Stimulated activated CD4-positive, alpha-beta T cell treated with anti-CD3 and anti-CD28 coated beads, Interleukin-4, amount 100 ng/mL, for 48 hours (primary cell): ENCODE data around the gene MPDU1.

ENCODE experiments used
- DNase-seq, 2 donors: peaks; one replicate each; pipeline ENCODE4 v3.0.0-alpha.2; 2020; ENCODE audit warnings: low read depth in 2 of 2

Gene MPDU1

GRCh38 chr17:7583253-7584109, at the start of gene MPDU1:
MPDU1 (plus strand) TSS chr17:7583852; CDS start chr17:7583863, 11 bp downstream.
- DNase-seq = peak; percentile 92 to 93

DNA sequence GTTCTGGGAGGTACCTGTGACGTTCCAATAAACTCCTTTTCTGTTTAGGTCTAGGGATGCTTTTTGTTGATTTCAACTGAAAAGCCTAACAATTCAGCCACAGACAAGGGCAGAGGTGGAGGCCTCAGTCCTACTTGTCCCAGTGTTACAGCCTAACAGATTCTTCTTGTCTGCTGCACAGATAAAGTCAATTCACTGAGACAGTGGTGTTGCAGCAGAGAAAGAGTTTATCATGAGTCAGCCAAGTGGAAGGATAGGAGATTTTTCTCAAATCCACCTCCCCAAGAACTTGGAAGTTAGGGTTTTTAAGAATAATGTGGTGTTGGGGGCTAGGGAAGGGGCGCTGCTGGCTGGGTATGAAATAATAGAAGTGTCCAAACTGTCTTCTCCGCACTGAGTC, 45.6 kb upstream of the MPDU1 start:
- DNase-seq = no peak

DNA sequence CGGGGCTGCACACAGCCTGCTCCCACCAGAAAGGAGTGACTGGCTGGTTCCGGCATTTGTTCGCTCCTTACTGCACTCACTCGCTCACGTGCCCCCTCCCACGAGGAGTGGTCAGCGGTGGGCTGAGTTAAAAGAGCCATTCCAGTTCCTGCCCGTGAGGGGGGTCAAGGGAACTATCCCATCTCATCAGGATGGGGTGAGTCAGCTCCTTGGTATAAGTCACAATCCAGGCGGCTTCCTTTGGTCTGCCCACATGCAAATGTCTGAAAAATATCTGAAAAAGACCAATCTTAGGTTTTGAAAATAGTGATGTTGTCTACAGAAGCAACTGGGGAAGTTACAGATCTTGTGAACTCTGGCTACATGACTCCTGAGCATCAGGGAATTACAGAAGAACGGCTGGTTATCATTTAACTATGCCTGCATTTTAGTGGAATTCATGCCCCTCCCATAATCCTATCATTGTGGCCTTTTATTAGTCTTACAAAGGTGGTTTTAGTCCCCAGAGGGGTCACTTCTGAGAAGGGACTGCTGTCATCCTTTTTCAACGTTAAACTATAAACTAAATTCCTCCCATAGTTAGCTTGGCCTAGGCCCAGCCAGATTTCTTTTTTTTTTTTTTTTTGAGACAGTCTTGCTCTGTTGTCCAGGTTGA, 44.6 kb upstream of the MPDU1 start:
- no peak for DNase-seq

- DNase-seq = no peak
These were observed 42.5 kb upstream of the MPDU1 start for GRCh38 chr17:7541074-7541621.

DNA sequence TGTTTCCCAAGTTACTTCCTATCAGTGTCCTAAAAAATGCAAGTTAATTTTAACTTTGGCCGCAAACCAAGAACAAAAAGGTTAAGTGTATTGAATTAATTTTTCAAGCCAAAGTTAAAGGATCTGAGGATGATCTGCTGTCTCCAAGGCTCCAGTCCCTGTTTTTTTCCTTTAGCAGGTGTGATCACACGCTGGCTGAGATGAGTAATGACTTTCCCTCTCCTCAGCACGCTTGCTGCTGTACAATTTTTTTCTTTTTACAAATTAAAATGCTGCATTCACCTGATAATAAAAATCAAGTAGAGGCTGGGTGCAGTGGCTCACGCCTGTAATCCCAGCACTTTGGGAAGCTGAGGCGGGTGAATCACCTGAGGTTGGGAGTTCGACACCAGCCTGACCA, 38.7 kb upstream of the MPDU1 start:
- no peak for DNase-seq

- peak in 1 of 2 donors; percentile 34 for DNase-seq
These were observed 34.9 kb upstream of the MPDU1 start, which contains the start of gene TNFSF12 for GRCh38 chr17:7548585-7549400. TNFSF12 (plus strand) TSS chr17:7549058; CDS start chr17:7549154, 96 bp downstream.

DNA sequence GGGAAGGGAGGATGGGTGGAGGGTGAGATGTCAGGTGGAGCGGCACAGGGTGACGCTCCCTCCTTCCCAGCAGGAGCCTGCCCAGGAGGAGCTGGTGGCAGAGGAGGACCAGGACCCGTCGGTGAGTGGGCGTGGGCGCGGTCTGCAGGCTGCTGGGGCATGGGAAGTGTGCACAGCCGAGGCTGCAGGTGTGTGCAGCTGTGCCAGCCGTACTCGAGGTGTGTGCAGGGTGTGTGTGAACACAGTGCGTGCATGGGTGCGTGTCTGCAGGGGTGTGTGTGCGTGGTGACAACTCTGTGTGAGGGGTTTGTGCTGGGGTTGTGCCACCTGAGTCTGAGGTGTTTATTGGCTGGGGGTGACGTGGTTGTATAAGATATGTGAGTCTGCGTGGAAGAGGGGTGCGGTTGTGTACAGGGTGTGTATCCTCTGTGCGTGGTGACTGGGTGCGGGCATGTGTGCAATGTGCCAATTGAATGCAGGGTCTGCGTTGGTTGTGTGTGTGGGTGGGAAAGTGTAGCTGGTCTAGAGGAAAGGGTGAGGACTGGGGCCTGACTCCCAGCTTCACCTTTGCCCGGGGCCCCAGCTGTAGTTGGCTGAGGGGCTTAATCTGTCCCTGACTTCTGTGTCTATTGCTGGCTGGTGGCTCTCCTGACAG, 34.1 kb upstream of the MPDU1 start:
- peak in 1 of 2 donors; percentile 34 for DNase-seq

DNA sequence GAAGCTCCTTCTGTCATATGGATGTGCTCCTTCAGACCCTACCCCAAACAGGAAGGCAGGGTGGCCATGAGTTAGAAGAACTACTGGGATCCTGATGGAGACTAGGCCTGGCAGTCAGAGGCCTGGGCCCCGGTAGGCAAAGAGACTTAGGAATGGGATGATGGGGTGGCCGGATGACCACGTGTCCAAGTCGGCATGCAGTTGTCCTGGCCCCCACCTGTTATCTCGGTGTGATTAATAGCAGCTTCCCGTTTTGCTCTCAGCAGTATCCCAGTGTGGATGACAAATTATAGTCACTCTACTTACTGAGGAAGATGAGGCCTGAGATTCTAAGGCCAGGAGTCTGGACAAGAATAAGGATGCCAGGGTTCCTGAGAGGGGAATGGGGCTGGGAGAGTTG, 33.3 kb upstream of the MPDU1 start:
- no peak for DNase-seq

GRCh38 chr17:7551396-7551795, 32.3 kb upstream of the MPDU1 start:
- no peak for DNase-seq

GRCh38 chr17:7552621-7553051, 31.0 kb upstream of the MPDU1 start:
- DNase-seq = no peak

- DNase-seq = no peak
These were observed 30.3 kb upstream of the MPDU1 start for GRCh38 chr17:7553356-7553755.

DNA sequence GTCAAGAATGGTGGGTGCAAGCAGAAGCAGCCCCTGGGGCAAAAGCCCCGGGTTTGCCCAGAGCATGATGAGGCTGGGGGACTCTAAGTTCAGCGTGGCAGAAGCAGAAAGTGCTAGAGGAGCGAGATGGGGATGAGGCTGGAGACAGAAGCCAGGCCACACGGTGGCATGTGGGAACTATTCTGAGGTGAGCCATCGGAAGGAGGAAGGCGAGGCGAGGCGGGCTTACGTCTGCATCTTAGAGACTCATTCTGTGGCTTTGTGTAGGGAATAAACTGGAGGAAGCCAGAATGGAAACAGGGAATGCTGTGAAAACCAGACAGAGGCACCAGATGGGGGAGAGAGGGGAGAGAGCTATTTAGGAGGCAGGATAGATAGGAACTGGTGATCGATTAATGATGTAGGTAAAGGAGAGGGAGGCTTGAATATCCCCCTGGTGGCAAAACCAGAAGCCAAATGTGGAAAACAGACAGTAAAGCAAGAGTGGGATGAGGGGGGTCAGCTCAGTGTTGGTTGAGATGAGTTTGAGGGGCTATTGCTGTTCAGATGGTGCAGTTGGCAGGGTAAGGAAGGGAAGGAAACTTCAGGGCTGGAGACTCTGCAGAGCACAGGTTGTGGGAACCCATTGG, 28.2 kb upstream of the MPDU1 start:
- DNase-seq = no peak

GRCh38 chr17:7556627-7557026, 27.0 kb upstream of the MPDU1 start:
- no peak for DNase-seq

GRCh38 chr17:7557147-7557764, 26.4 kb upstream of the MPDU1 start:
- no peak for DNase-seq

- no peak for DNase-seq
These were observed 25.7 kb upstream of the MPDU1 start for GRCh38 chr17:7557775-7558543.

GRCh38 chr17:7558544-7559319, 24.9 kb upstream of the MPDU1 start, which contains the start of gene TNFSF13:
TNFSF13 (plus strand) TSS chr17:7558750; CDS start chr17:7559040, 290 bp downstream.
- DNase-seq = no peak

DNA sequence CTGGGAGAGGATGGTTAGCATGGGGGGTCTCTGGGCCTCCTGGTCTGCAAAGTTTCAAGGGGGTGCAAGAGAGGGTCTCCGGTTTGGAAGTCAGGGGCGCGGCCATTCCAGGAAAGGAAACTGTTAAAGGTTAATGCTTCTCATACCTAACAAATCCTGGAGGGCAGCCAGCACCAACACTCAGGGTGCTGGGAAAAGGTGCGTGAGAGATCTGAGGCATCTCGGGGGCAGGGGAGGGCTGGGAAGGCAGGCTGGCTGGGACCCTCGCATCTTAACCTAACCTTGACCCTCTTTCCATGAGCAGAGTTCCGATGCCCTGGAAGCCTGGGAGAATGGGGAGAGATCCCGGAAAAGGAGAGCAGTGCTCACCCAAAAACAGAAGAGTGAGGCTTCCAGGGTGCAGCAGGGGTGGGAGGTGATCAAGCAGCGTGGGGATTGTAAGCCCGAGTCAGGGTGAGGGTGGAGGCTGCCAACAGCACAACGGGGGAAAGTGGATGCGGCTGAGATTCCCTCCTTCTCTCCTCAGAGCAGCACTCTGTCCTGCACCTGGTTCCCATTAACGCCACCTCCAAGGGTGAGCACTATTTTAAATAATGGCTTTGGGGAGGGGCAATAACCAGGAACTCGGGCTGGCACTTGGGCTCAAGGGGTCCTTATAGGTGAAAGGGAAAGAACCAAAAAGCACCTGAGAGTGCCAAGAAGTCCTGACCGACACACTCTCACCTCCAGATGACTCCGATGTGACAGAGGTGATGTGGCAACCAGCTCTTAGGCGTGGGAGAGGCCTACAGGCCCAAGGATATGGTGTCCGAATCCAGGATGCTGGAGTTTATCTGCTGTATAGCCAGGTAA, 24.1 kb upstream of the MPDU1 start:
- no peak for DNase-seq
